ENCODE results near the gene NIPA2. TPM values are rescaled to one million over a fixed set of nuclear protein-coding genes. Genes with fewer than 3 reads are reported as not detected.

NIPA2 gene
- total RNA-seq, 4 donors from 2014 or later = 14.7 to 78.6 (median 50.4) TPM

DNA sequence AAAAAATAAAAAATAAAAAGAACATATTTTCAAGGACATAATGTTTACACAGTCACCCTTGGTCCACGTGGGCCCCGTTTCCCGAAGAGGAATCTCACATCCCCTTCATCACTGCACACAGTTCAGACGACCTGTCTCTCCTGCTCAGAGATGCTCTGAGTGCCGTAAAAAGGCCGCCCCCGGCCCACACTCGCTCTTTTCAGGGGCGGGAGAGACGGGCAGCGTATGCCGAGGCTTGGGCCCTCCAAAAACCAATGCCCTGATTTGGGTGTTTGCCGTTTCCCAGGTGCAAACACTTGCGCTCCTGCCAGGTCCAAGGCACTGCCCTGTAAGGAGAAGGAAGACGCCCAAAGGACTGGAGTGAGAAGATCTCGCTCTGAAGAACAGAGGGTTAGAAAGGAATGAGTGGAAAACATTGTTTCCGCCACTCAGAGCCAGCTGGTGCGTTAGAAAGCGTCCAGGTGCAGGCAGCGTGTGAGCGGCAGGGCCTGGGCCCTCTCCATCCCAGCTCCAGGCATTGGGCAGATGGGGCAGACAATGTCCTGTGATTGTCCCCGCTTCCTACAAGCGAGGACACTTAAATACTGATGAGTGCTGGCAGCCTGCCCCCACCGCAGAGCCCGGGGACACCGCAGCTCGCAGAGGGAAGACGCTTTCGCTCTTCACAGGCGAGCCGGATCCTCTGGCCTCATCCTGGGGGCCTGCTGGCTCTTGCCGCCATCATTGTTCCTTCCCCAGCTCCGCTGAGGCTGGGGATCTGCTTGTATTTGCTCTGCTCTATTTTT lies 53.2 kb downstream of the NIPA2 start:
- Histone ChIP-seq H3K4me1 (peaks cover 0 to 6% (median 0%) of the 10 kb centered on the region in 4 donors), H3K27ac (no peak overlapping the region), H3K27me3 (no peaks in the 10 kb centered on the region), H3K36me3 (peaks cover 0 to 25% (median 6%) of the 10 kb centered on the region in 4 donors), H3K4me3 (no peak overlapping the region), H3K9me3 (no peaks in the 10 kb centered on the region)
- in situ Hi-C loops (cut with MboI; ENCODE audit: low pct_ligation_motif_present in 1 of 4, low pct_unique_long_range_greater_than_20kb in 1 of 4, low sequenced_read_pairs in 3 of 4) = no loop called here
- 92 to 97% methylated on average over 5 to 33 of the region's 33 CpGs for WGBS, 2 donors (ENCODE audit: low coverage in 1 of 2)
- TF ChIP-seq, protein P1, sequence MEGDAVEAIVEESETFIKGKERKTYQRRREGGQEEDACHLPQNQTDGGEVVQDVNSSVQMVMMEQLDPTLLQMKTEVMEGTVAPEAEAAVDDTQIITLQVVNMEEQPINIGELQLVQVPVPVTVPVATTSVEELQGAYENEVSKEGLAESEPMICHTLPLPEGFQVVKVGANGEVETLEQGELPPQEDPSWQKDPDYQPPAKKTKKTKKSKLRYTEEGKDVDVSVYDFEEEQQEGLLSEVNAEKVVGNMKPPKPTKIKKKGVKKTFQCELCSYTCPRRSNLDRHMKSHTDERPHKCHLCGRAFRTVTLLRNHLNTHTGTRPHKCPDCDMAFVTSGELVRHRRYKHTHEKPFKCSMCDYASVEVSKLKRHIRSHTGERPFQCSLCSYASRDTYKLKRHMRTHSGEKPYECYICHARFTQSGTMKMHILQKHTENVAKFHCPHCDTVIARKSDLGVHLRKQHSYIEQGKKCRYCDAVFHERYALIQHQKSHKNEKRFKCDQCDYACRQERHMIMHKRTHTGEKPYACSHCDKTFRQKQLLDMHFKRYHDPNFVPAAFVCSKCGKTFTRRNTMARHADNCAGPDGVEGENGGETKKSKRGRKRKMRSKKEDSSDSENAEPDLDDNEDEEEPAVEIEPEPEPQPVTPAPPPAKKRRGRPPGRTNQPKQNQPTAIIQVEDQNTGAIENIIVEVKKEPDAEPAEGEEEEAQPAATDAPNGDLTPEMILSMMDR (IDR thresholded peaks at IDR 0.05) = no peak
- TF ChIP-seq POLR2AphosphoS5 (IDR thresholded peaks at IDR 0.05) = no peak
- no peak for TF ChIP-seq EP300 (IDR thresholded peaks at IDR 0.05; ENCODE audit: low read depth)
- TF ChIP-seq POLR2A (IDR thresholded peaks at IDR 0.05) = no peak
- no peak for DNase-seq
- intact Hi-C loops (cut with DNase I; ENCODE audit: low total_unique reads) = no loop called here

DNA sequence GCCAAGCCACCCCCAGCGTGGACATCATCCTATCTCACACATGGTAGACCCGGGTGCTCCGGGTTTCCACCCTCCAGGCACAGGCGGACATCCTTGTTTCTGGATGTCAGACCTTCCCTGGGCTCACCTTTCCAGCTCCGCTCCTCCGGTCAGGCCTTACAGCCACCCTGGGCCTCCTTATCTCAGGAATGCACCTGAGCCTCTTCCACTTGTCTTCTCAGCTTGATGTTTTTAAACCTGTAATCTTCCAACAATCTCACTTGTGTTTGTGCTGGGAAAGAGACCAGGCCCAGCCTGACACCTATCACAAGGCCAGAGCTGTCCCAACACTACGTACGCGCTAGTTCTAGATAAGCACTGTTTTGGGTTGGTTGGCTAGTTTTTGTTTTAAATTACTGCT lies 53.9 kb downstream of the NIPA2 start:
- no peak for DNase-seq
- in situ Hi-C loops (cut with MboI; ENCODE audit: low pct_ligation_motif_present in 1 of 4, low pct_unique_long_range_greater_than_20kb in 1 of 4, low sequenced_read_pairs in 3 of 4) = no loop called here
- 85 to 100% methylated on average over 4 to 9 of the region's 9 CpGs for WGBS, 2 donors (ENCODE audit: low coverage in 1 of 2)

DNA sequence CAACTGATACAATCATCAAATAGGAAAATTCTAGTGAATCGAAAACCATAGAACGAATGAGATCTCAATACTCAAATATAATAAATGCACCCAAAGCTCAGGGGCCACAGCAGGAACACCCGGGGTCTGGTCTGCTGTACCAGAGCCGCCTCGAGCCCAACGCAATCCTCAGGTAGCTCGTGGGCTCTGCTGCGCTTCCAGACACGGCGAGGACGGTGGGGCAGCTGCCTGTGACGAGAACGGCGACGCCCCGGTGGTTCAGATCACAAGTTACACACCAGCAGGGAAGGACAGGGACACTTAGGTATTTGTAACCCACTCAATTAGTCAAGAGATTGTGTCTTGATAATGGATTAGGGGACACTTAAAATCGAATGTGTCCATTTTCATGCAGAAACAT lies 54.6 kb downstream of the NIPA2 start:
- Histone ChIP-seq H3K9me3 (no peaks in the 10 kb centered on the region), H3K27me3 (no peaks in the 10 kb centered on the region), H3K36me3 (peaks cover 0 to 21% (median 10%) of the 10 kb centered on the region in 4 donors), H3K4me3 (no peak overlapping the region), H3K4me1 (peaks cover 0 to 6% (median 0%) of the 10 kb centered on the region in 4 donors), H3K27ac (no peak overlapping the region)
- DNase-seq = no peak
- 91 to 96% methylated on average over 4 to 17 of the region's 17 CpGs for WGBS, 2 donors (ENCODE audit: low coverage in 1 of 2)
- intact Hi-C loops (cut with DNase I; ENCODE audit: low total_unique reads) (no loop called here), in situ Hi-C loops (cut with MboI; ENCODE audit: low pct_ligation_motif_present in 1 of 4, low pct_unique_long_range_greater_than_20kb in 1 of 4, low sequenced_read_pairs in 3 of 4) (no loop called here)
- TF ChIP-seq EP300 (IDR thresholded peaks at IDR 0.05; ENCODE audit: low read depth) = no peak
- no peak for TF ChIP-seq POLR2A (IDR thresholded peaks at IDR 0.05)
- TF ChIP-seq, protein P1 (IDR thresholded peaks at IDR 0.05) = no peak
- TF ChIP-seq POLR2AphosphoS5 (IDR thresholded peaks at IDR 0.05) = no peak

More for the DNA sequence above, 53.9 kb downstream of the NIPA2 start:
- Histone ChIP-seq H3K4me1 (peaks cover 0 to 6% (median 0%) of the 10 kb centered on the region in 4 donors), H3K27me3 (no peaks in the 10 kb centered on the region), H3K36me3 (peaks cover 0 to 25% (median 8%) of the 10 kb centered on the region in 4 donors), H3K9me3 (no peaks in the 10 kb centered on the region), H3K4me3 (no peak overlapping the region), H3K27ac (no peak overlapping the region)
- intact Hi-C loops (cut with DNase I; ENCODE audit: low total_unique reads) = no loop called here
- TF ChIP-seq POLR2A (IDR thresholded peaks at IDR 0.05) = no peak
- TF ChIP-seq POLR2AphosphoS5 (IDR thresholded peaks at IDR 0.05) = no peak
- TF ChIP-seq, protein P1 (IDR thresholded peaks at IDR 0.05) = no peak
- TF ChIP-seq EP300 (IDR thresholded peaks at IDR 0.05; ENCODE audit: low read depth) = no peak

DNA sequence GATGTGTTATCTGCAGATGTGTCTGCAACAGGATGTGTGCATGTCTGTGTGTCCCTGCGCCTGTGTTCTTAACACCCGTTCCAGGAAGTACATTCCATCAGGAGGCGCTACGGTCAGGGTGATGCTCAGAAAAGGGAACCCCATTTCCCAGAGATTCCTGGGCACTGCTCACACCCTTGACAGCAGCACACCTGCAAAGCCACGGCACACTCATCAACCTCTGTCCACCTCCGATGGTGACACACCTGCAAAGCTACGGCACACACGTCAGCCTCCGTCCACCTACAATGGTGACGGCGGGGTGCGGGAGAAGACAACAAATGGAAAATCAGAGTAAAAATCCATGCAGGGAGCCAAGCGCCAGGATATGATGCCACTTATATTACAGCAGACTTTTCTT lies 55.4 kb downstream of the NIPA2 start:
- Histone ChIP-seq H3K27ac (no peak overlapping the region), H3K9me3 (no peaks in the 10 kb centered on the region), H3K36me3 (peaks cover 0 to 21% (median 10%) of the 10 kb centered on the region in 4 donors), H3K27me3 (no peaks in the 10 kb centered on the region), H3K4me3 (no peak overlapping the region), H3K4me1 (peaks cover 0 to 6% (median 0%) of the 10 kb centered on the region in 4 donors)
- in situ Hi-C loops (cut with MboI; ENCODE audit: low pct_ligation_motif_present in 1 of 4, low pct_unique_long_range_greater_than_20kb in 1 of 4, low sequenced_read_pairs in 3 of 4) (no loop called here), intact Hi-C loops (cut with DNase I; ENCODE audit: low total_unique reads) (no loop called here)
- TF ChIP-seq, protein P1 (IDR thresholded peaks at IDR 0.05) = no peak
- no peak for TF ChIP-seq POLR2A (IDR thresholded peaks at IDR 0.05)
- no peak for TF ChIP-seq EP300 (IDR thresholded peaks at IDR 0.05; ENCODE audit: low read depth)
- no peak for TF ChIP-seq POLR2AphosphoS5 (IDR thresholded peaks at IDR 0.05)
- DNase-seq = no peak
- WGBS, 2 donors (ENCODE audit: low coverage in 1 of 2) = 95 to 96% methylated on average over 4 to 13 of the region's 13 CpGs

Measured in transverse colon (tissue), 4 donors.